ENCODE results near the gene KCNQ1. TPM values are rescaled to one million over a fixed set of nuclear protein-coding genes. Genes with fewer than 3 reads are reported as not detected.

KCNQ1 gene
- total and polyA plus RNA-seq, 2 experiments from 2014 or later, result 0.45 to 0.87 TPM

DNA sequence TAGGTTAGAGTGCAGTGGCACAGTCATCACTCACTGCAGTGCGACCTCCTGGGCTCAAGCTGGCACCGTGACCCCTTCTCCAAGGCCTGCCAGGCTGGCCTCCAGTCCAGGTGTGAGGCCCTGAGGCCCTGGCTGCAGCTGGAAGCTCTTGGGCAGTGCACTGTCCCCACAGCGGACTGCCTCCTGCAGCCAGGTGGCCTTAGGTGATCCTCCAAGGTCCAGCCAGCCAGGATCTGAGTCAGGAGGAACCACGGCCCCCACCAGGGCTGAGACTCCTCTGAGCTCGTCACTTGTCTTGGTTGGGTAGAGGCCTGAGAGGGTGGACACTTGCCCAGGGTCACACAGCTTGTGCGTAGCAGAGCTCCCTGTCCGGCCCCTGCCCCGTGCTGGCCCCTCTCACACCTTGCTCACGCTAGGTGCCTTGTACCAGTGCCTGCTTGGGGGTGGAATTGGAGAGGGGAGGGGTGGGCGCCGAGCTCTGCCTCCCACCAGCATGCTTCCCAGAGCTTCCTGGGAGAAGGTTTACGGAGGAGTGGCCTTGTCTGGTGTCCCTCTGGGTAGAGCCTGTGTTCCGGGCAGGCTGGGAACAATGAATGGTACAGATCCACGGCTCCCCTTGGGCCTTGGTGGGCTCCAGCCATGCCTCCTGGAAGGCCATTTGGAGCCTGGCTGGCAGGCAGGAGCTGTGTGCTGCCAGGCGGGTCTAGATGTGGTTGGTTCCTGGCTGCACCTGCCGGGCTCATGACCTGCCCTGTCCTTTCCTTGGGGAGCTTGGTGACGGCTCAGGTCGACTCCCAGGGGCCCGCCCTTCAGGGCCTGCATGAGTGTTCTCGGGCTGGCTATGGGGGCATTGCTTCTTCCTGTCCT, 20.6 kb downstream of the KCNQ1 start (continued):
- TF ChIP-seq, protein P1, sequence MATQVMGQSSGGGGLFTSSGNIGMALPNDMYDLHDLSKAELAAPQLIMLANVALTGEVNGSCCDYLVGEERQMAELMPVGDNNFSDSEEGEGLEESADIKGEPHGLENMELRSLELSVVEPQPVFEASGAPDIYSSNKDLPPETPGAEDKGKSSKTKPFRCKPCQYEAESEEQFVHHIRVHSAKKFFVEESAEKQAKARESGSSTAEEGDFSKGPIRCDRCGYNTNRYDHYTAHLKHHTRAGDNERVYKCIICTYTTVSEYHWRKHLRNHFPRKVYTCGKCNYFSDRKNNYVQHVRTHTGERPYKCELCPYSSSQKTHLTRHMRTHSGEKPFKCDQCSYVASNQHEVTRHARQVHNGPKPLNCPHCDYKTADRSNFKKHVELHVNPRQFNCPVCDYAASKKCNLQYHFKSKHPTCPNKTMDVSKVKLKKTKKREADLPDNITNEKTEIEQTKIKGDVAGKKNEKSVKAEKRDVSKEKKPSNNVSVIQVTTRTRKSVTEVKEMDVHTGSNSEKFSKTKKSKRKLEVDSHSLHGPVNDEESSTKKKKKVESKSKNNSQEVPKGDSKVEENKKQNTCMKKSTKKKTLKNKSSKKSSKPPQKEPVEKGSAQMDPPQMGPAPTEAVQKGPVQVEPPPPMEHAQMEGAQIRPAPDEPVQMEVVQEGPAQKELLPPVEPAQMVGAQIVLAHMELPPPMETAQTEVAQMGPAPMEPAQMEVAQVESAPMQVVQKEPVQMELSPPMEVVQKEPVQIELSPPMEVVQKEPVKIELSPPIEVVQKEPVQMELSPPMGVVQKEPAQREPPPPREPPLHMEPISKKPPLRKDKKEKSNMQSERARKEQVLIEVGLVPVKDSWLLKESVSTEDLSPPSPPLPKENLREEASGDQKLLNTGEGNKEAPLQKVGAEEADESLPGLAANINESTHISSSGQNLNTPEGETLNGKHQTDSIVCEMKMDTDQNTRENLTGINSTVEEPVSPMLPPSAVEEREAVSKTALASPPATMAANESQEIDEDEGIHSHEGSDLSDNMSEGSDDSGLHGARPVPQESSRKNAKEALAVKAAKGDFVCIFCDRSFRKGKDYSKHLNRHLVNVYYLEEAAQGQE (IDR thresholded peaks at IDR 0.05; ENCODE audit: unreplicated experiment), result no peak
- no peak for TF ChIP-seq EZH2 (IDR thresholded peaks at IDR 0.05; ENCODE audit: low read depth, unreplicated experiment)
- TF ChIP-seq, protein P2, sequence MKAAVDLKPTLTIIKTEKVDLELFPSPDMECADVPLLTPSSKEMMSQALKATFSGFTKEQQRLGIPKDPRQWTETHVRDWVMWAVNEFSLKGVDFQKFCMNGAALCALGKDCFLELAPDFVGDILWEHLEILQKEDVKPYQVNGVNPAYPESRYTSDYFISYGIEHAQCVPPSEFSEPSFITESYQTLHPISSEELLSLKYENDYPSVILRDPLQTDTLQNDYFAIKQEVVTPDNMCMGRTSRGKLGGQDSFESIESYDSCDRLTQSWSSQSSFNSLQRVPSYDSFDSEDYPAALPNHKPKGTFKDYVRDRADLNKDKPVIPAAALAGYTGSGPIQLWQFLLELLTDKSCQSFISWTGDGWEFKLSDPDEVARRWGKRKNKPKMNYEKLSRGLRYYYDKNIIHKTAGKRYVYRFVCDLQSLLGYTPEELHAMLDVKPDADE (IDR thresholded peaks at IDR 0.05), result no peak

DNA sequence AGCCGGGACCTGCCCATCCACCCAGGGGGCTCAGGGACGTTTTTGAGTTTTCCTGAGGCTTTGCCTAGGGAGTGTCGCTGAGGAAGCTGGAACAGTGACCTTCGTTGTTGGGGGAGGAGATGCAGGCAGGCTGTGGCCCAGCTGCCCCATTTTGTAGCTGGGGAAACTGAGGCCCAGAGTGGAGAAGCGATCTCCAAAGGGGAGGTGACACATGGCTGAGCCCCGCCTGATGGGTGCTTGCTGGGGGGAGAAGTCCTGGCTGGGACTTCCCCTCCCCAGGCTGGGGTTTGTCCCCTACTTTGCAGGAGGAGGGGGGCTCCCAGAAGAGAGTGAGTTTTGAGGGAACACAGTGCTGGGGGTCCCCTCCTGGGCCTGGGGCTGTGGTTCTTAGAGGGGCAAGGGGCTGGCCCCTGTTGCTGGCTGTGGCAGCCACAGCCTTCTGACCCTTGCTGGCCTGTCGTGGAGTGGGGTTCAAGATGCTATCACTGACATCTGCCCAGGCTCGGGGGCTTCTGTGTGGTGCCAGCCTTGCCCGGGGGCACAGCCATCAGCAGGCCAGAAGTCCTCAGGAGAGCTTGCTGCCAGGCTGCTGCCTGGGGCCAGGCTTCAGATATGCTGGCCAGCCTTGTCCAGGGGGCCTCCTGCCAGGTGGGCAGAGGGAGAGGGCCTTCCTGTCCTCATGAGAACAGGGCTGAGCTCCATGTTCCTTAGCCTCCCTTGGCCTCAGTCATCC, 21.4 kb downstream of the KCNQ1 start:
- Mint-ChIP-seq H3K27me3 (ENCODE audit: insufficient read depth, low read depth, poor library complexity) (peaks cover 36% of the 10 kb centered on the region), H3K4me1 (no peaks in the 10 kb centered on the region), H3K9me3 (no peaks in the 10 kb centered on the region), H3K36me3 (ENCODE audit: low read depth) (no peaks in the 10 kb centered on the region), H3K4me3 (no peak overlapping the region), H3K27ac (no peak overlapping the region)
- Histone ChIP-seq H3K4me2 (no peak overlapping the region), H3F3A (replicated peaks; ENCODE audit: low read depth) (no peaks in the 10 kb centered on the region), H3K79me2 (replicated peaks; ENCODE audit: insufficient read depth) (no peaks in the 10 kb centered on the region), H2AFZ (no peak overlapping the region), H3K4me1 (ENCODE audit: insufficient read depth) (no peaks in the 10 kb centered on the region), H3K4me3 (no peak overlapping the region), H3K27ac (ENCODE audit: low read depth) (no peak overlapping the region), H3K36me3 (ENCODE audit: insufficient read depth) (no peaks in the 10 kb centered on the region), H3K27me3 (ENCODE audit: insufficient read depth) (peaks cover 18% of the 10 kb centered on the region), H3K9me2 (ENCODE audit: insufficient read depth) (no peaks in the 10 kb centered on the region), H4K20me1 (replicated peaks; ENCODE audit: insufficient read depth) (no peaks in the 10 kb centered on the region)
- no peak for ATAC-seq
- no peak for DNase-seq (ENCODE audit: low spot score)
- TF ChIP-seq, protein P2 (IDR thresholded peaks at IDR 0.05), result no peak
- TF ChIP-seq JUNB (IDR thresholded peaks at IDR 0.05; ENCODE audit: unreplicated experiment) (no peak), NANOG (IDR thresholded peaks at IDR 0.05; ENCODE audit: borderline replicate concordance) (no peak), STAT1 (IDR thresholded peaks at IDR 0.05; ENCODE audit: unreplicated experiment) (no peak), CREB1 (CRISPR knock-in tag; IDR thresholded peaks at IDR 0.05; ENCODE audit: low read depth) (no peak), POLR2AphosphoS5 (IDR thresholded peaks at IDR 0.05; ENCODE audit: low read depth) (no peak)
- TF ChIP-seq, protein P1 (IDR thresholded peaks at IDR 0.05; ENCODE audit: unreplicated experiment), result no peak

All from GM23338 (cell line).